MM.1S (cell line): ENCODE data around the gene FAM131C.
"Not testable (repeated sequence)": the region's sequence is repeated elsewhere in the genome, so short reads cannot be mapped to it uniquely, and the experiment has no call there.

Source experiments
- EZH2 ChIP-seq: fragments of 300-600 bp; sonication (generic); optimal IDR thresholded peaks from 2 replicates; pipeline ENCODE3; 2017; ENCODE audit warnings: low read depth, mild to moderate bottlenecking, antibody characterized with exemption, low read length, mixed read lengths
- EZH2phosphoT487 ChIP-seq: fragments of 300-600 bp; sonication (generic); IDR thresholded peaks from 2 replicates; pipeline ENCODE4 v1.6.1; 2018; ENCODE audit warnings: antibody characterized with exemption, low read length
- TF ChIP-seq, protein P1 (sequence below): fragments of 300-600 bp; sonication (generic); IDR thresholded peaks from 2 replicates; pipeline ENCODE4 v1.5.1; 2016; ENCODE audit warnings: antibody characterized with exemption, low read length, mixed read lengths

DNA sequence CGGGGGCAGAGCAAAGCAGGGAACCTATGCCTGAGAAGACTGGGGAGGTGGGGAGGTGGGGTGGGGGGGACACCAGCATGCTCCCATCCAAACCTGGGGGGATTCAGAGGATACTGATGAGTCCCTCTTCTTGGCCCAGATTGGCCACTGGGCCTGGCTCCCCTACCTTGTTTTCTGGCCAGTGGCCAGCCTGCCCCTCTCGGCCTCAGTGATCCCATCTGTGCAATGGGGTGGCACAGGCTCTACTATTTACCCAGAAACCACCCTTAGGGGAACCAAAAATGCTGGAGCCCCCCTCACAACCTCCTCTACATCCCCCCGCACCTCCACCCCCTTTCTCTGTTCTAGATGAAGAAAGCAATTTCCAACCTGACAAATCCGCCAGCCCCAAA, 16.9 kb downstream of the FAM131C start:
- TF ChIP-seq EZH2, EZH2phosphoT487: not testable (repeated sequence)
- TF ChIP-seq, protein P1, sequence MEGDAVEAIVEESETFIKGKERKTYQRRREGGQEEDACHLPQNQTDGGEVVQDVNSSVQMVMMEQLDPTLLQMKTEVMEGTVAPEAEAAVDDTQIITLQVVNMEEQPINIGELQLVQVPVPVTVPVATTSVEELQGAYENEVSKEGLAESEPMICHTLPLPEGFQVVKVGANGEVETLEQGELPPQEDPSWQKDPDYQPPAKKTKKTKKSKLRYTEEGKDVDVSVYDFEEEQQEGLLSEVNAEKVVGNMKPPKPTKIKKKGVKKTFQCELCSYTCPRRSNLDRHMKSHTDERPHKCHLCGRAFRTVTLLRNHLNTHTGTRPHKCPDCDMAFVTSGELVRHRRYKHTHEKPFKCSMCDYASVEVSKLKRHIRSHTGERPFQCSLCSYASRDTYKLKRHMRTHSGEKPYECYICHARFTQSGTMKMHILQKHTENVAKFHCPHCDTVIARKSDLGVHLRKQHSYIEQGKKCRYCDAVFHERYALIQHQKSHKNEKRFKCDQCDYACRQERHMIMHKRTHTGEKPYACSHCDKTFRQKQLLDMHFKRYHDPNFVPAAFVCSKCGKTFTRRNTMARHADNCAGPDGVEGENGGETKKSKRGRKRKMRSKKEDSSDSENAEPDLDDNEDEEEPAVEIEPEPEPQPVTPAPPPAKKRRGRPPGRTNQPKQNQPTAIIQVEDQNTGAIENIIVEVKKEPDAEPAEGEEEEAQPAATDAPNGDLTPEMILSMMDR: not testable (repeated sequence)
